Left renal pelvis (tissue), 4 donors: ENCODE data around the gene IRF1. TPM values are rescaled to one million over a fixed set of nuclear protein-coding genes. Genes with fewer than 3 reads are reported as not detected.
A peak's percentile ranks its signal among the peaks of the same experiment; 100 is the strongest.
"Not testable (repeated sequence)": the region's sequence is repeated elsewhere in the genome, so short reads cannot be mapped to it uniquely, and the experiment has no call there.

Experiments
- DNase-seq, 4 donors: peaks; one replicate each; pipeline ENCODE4 v3.0.0-alpha.2; 2013; ENCODE audit warnings: low read depth in 4 of 4, low spot score in 3 of 4
- polyA plus RNA-seq, 4 donors: library from polyadenylated mRNA; unstranded; fragments of 120-200 nt; gene quantifications; one replicate each; pipeline ENCODE4 v1.2.1, GENCODE V29; 2013; ENCODE audit not compliant: insufficient read length in 4 of 4

The IRF1 gene
- polyA plus RNA-seq, 4 donors: 14.7 to 23.8 (median 18.1) TPM

GRCh38 chr5:132445930-132446329, 44.6 kb downstream of the IRF1 start:
- no peak for DNase-seq

GRCh38 chr5:132445640-132445923, 45.0 kb downstream of the IRF1 start:
- no peak for DNase-seq

- DNase-seq: no peak
These were observed 45.5 kb downstream of the IRF1 start for GRCh38 chr5:132444841-132445639.

- DNase-seq: no peak
These were observed 46.5 kb downstream of the IRF1 start for GRCh38 chr5:132444061-132444460.

- no peak for DNase-seq
These were observed 51.0 kb downstream of the IRF1 start for GRCh38 chr5:132439521-132440089.

GRCh38 chr5:132438917-132439316, 51.7 kb downstream of the IRF1 start:
- no peak for DNase-seq

GRCh38 chr5:132438267-132438645, 52.3 kb downstream of the IRF1 start:
- not testable (repeated sequence) for DNase-seq

GRCh38 chr5:132437604-132438266, 52.8 kb downstream of the IRF1 start:
- DNase-seq: peak in 3 of 4 donors; percentile 35 to 53 (median 52)

GRCh38 chr5:132436936-132437335, 53.6 kb downstream of the IRF1 start:
- DNase-seq: no peak

GRCh38 chr5:132435886-132436285, 54.7 kb downstream of the IRF1 start:
- no peak for DNase-seq

GRCh38 chr5:132435447-132435846, 55.1 kb downstream of the IRF1 start:
- no peak for DNase-seq

GRCh38 chr5:132434416-132435286, 55.9 kb downstream of the IRF1 start:
- DNase-seq: no peak

GRCh38 chr5:132433141-132433540, 57.4 kb downstream of the IRF1 start:
- no peak for DNase-seq

- no peak for DNase-seq
These were observed 58.9 kb downstream of the IRF1 start for GRCh38 chr5:132431632-132432031.

Other genes with a start within 250 kb of the IRF1 start
- gene PDLIM4, start 233.1 kb downstream of the IRF1 start, polyA plus RNA-seq: 10 to 100 TPM; 14.5 to 36.4 (median 17.4) TPM
- 1 to 10 TPM; 3.1 to 7.6 (median 6.7) TPM for gene SLC22A4, start 196.4 kb downstream of the IRF1 start, polyA plus RNA-seq
- 10 to 100 TPM; 16.3 to 55.8 (median 42.1) TPM for gene SLC22A5, start 121.1 kb downstream of the IRF1 start, polyA plus RNA-seq
- gene IL5, start 52.7 kb upstream of the IRF1 start, polyA plus RNA-seq: under 1 TPM in 1 of 4 donors, not detected in 3; 0.31 TPM
- 10 to 100 TPM; 36.7 to 55.2 (median 50.8) TPM for gene RAD50, start 66.2 kb upstream of the IRF1 start, polyA plus RNA-seq
- under 1 TPM in 1 of 4 donors, not detected in 3; 0.15 TPM for gene IL13, start 167.4 kb upstream of the IRF1 start, polyA plus RNA-seq
- under 1 TPM in 1 of 4 donors, not detected in 3; 0.46 TPM for gene IL4, start 183.2 kb upstream of the IRF1 start, polyA plus RNA-seq
- 10 to 100 TPM; 11.3 to 27.4 (median 23.5) TPM for gene KIF3A, start 246.8 kb upstream of the IRF1 start, polyA plus RNA-seq